ENCODE data around the gene MYLK.
A peak's percentile ranks its signal among the peaks of the same experiment; 100 is the strongest.

The MYLK gene

GRCh38 chr3:123642957-123643330 lies 241.2 kb downstream of the MYLK start:
- TF ChIP-seq SPI1 (IDR thresholded peaks at IDR 0.05; ENCODE audit: borderline replicate concordance, low read depth) (no peak), GABPA (IDR thresholded peaks at IDR 0.05; ENCODE audit: low read depth) (no peak), CTCF (IDR thresholded peaks at IDR 0.05; ENCODE audit: insufficient read depth, low read length) (no peak), POLR2AphosphoS5 (IDR thresholded peaks at IDR 0.05; ENCODE audit: low read depth) (no peak), REST (IDR thresholded peaks at IDR 0.05; ENCODE audit: insufficient replicate concordance, low read depth) (no peak)
- H3K4me3 ChIP-seq (replicated peaks; ENCODE audit: insufficient read depth, low read length) = no peak overlapping the region

GRCh38 chr3:123642182-123642956 lies 241.8 kb downstream of the MYLK start:
- peak; percentile 73 to 81 for DNase-seq (ENCODE audit: low read depth in 1 of 2, low spot score in 1 of 2)

More at GRCh38 chr3:123642957-123643330, 241.2 kb downstream of the MYLK start:
- no peak overlapping the region for H3K27ac ChIP-seq (replicated peaks)
- no peaks in the 10 kb centered on the region for H3K27me3 ChIP-seq (ENCODE audit: insufficient read depth, poor library complexity, severe bottlenecking)
- DNase-seq (ENCODE audit: low read depth in 1 of 2, low spot score in 1 of 2) = no peak

More at GRCh38 chr3:123642182-123642956, 241.8 kb downstream of the MYLK start:
- TF ChIP-seq REST (IDR thresholded peaks at IDR 0.05; ENCODE audit: insufficient replicate concordance, low read depth) = no peak
- TF ChIP-seq POLR2AphosphoS5 (IDR thresholded peaks at IDR 0.05; ENCODE audit: low read depth) = no peak
- no peak for TF ChIP-seq GABPA (IDR thresholded peaks at IDR 0.05; ENCODE audit: low read depth)
- no peak for TF ChIP-seq SPI1 (IDR thresholded peaks at IDR 0.05; ENCODE audit: borderline replicate concordance, low read depth)
- TF ChIP-seq CTCF (IDR thresholded peaks at IDR 0.05; ENCODE audit: insufficient read depth, low read length) = peak; percentile 87
- no peak overlapping the region for H3K4me3 ChIP-seq (replicated peaks; ENCODE audit: insufficient read depth, low read length)
- H3K27ac ChIP-seq (replicated peaks) = no peak overlapping the region
- H3K27me3 ChIP-seq (ENCODE audit: insufficient read depth, poor library complexity, severe bottlenecking) = no peaks in the 10 kb centered on the region

Data from HL-60 (cell line).